GM12878 (cell line): ENCODE measurements around the gene DOCK1. TPM values are rescaled to one million over a fixed set of nuclear protein-coding genes. Genes with fewer than 3 reads are reported as not detected.

ENCODE experiments used
- ATAC-seq: fragments of 200-7000 bp; cut with Tn5 transposase; 3 replicates; pipeline ENCODE4 v1.9.1; 2020; ENCODE audit warnings: mild to moderate bottlenecking, moderate library complexity
- BruUV-seq: library from RNA; stranded (reverse); fragments of 400-500 nt; replicated peaks from 2 replicates; lab custom pipeline; 2021; lab: Mats Ljungman, UMichigan
- CTCF ChIA-PET: fragments of 300-600 bp; sonication (Branson Sonifier 250); formaldehyde crosslinking; extraction: SDS; loops from one replicate; lab custom pipeline; 2021; ENCODE audit warnings: inconsistent platforms; lab: Yijun Ruan, JAX
- POLR2A ChIA-PET: fragments of 350-600 bp; formaldehyde crosslinking; extraction: SDS; loops from one replicate; lab custom pipeline; 2021; ENCODE audit warnings: inconsistent platforms; lab: Charles Lee
- RAD21 ChIA-PET: fragments of 300-600 bp; sonication (Branson Sonifier 250); formaldehyde crosslinking; loops from one replicate; lab custom pipeline; 2023; ENCODE audit warnings: antibody characterized with exemption; ENCODE audit not compliant: unreplicated experiment; lab: Charles Lee
- SMC1A ChIA-PET: fragments of 300-600 bp; sonication (Branson Sonifier 250); formaldehyde crosslinking; loops from one replicate; lab custom pipeline; 2023; ENCODE audit not compliant: unreplicated experiment, uncharacterized antibody; lab: Charles Lee
- DNase-seq: peaks from one replicate; pipeline ENCODE4 v3.0.0-alpha.2; 2011; ENCODE audit warnings: low read depth, low spot score
- FAIRE-seq: peaks from 3 replicates; lab custom pipeline; 2011; peaks lifted over from hg19 to GRCh38; lab: Jason Lieb, UNC
- H2AFZ ChIP-seq: 2 replicates; pipeline ENCODE4 v1.6.0; 2011; ENCODE audit warnings: low read depth, low read length, control low read depth; ENCODE audit not compliant: control insufficient read depth
- H3K27ac ChIP-seq: 2 replicates; pipeline ENCODE4 v1.5.1; 2011; ENCODE audit warnings: control low read depth; ENCODE audit not compliant: control insufficient read depth, insufficient read depth
- H3K27me3 ChIP-seq, 2 experiments: replicated peaks in 1 of 2; 2 replicates each; pipeline versions ENCODE4 v1.6.0 to v1.6.1; 2011; ENCODE audit warnings: low read length in 1 of 2; ENCODE audit not compliant: control insufficient read depth in 2 of 2, insufficient read depth in 2 of 2
- H3K36me3 ChIP-seq, 2 experiments: 2 replicates each; pipeline ENCODE4 v1.5.1; 2011; ENCODE audit warnings: low read length in 1 of 2; ENCODE audit not compliant: control insufficient read depth in 2 of 2, insufficient read depth in 2 of 2
- H3K4me1 ChIP-seq: 2 replicates; pipeline ENCODE4 v1.6.1; 2011; ENCODE audit warnings: mild to moderate bottlenecking, low read length, moderate library complexity, mixed read lengths; ENCODE audit not compliant: control insufficient read depth, insufficient read depth
- H3K4me2 ChIP-seq: 2 replicates; pipeline ENCODE4 v1.6.0; 2011; ENCODE audit warnings: control low read depth; ENCODE audit not compliant: control insufficient read depth, insufficient read depth
- H3K4me3 ChIP-seq: fragments of 200-600 bp; sonication (generic); 2 replicates; pipeline ENCODE4 v1.5.1; 2016
- H3K79me2 ChIP-seq: 2 replicates; pipeline ENCODE4 v1.6.0; 2011; ENCODE audit warnings: low read length; ENCODE audit not compliant: control insufficient read depth, insufficient read depth
- H3K9ac ChIP-seq: 2 replicates; pipeline ENCODE4 v1.8.0; 2011; ENCODE audit warnings: low read length, control low read depth, mixed read lengths; ENCODE audit not compliant: control insufficient read depth, insufficient read depth
- H3K9me3 ChIP-seq: replicated peaks from 3 replicates; pipeline ENCODE4 v1.5.1; 2011; ENCODE audit warnings: mild to moderate bottlenecking, low read length; ENCODE audit not compliant: control insufficient read depth, insufficient read depth
- H4K20me1 ChIP-seq: 2 replicates; pipeline ENCODE4 v1.6.0; 2011; ENCODE audit not compliant: control insufficient read depth, insufficient read depth
- BACH1 ChIP-seq: fragments of 450-650 bp; IDR thresholded peaks from 2 replicates; pipeline ENCODE4 v1.6.1; 2017; ENCODE audit warnings: mild to moderate bottlenecking, borderline replicate concordance
- BMI1 ChIP-seq: fragments of 450-650 bp; IDR thresholded peaks from 2 replicates; pipeline ENCODE4 v1.6.1; 2016; ENCODE audit warnings: mild to moderate bottlenecking, moderate library complexity, borderline replicate concordance
- CREB1 ChIP-seq: IDR thresholded peaks from 2 replicates; pipeline ENCODE4 v1.6.1; 2012; ENCODE audit warnings: low read depth, mild to moderate bottlenecking, inconsistent platforms
- GATAD2B ChIP-seq: fragments of 450-650 bp; conservative IDR thresholded peaks from 2 replicates; pipeline ENCODE4 v1.6.1; 2017; ENCODE audit warnings: low read depth, mild to moderate bottlenecking, moderate library complexity
- HCFC1 ChIP-seq: fragments of 150-350 bp; IDR thresholded peaks from 2 replicates; pipeline ENCODE4 v1.6.1; 2014; ENCODE audit warnings: low read length
- IRF4 ChIP-seq: IDR thresholded peaks from 2 replicates; pipeline ENCODE4 v1.6.1; 2011; ENCODE audit warnings: low read depth, low read length
- KLF5 ChIP-seq: fragments of 450-650 bp; IDR thresholded peaks from 2 replicates; pipeline ENCODE4 v1.6.1; 2014; ENCODE audit warnings: mild to moderate bottlenecking; ENCODE audit not compliant: partially characterized antibody
- NFXL1 ChIP-seq: fragments of 450-650 bp; IDR thresholded peaks from 2 replicates; pipeline ENCODE4 v1.6.1; 2017; ENCODE audit warnings: antibody characterized with exemption, mild to moderate bottlenecking, borderline replicate concordance
- SIX5 ChIP-seq: IDR thresholded peaks from 2 replicates; pipeline ENCODE4 v1.6.1; 2011; ENCODE audit warnings: mild to moderate bottlenecking, low read depth, low read length, moderate library complexity; ENCODE audit not compliant: severe bottlenecking
- SMARCA5 ChIP-seq: fragments of 450-650 bp; IDR thresholded peaks from 2 replicates; pipeline ENCODE4 v1.6.1; 2017; ENCODE audit warnings: mild to moderate bottlenecking
- SMC3 ChIP-seq: IDR thresholded peaks from 2 replicates; pipeline ENCODE4 v1.6.1; 2011; ENCODE audit warnings: low read length, improper control_type of control experiment, borderline replicate concordance
- TBL1XR1 ChIP-seq: IDR thresholded peaks from 2 replicates; pipeline ENCODE4 v1.6.1; 2012; ENCODE audit warnings: low read depth, low read length, improper control_type of control experiment
- ZNF274 ChIP-seq: IDR thresholded peaks from one replicate; pipeline ENCODE4 v1.8.0; 2011; ENCODE audit not compliant: insufficient read length, insufficient read depth
- WGBS: methylation state at CpG from one replicate; pipeline ENCODE4 v1.1.6; 2016; ENCODE audit warnings: low lambda C conversion rate; ENCODE audit not compliant: insufficient replicate concordance, insufficient coverage; ENCODE audit errors: missing lambda C conversion rate; 5-methylcytosine and 5-hydroxymethylcytosine counted together
- in situ Hi-C: fragments of 300-500 bp; cut with MboI; formaldehyde crosslinking; loops from 9 replicates; pipeline ENCODE4 v1.14.3; 2018; ENCODE audit warnings: mixed read lengths
- intact Hi-C: fragments of 100-400 bp; cut with micrococcal nuclease; formaldehyde crosslinking; loops from one replicate; pipeline ENCODE4 v1.14.2; 2022; ENCODE audit not compliant: unreplicated experiment
- polyA plus RNA-seq, 11 experiments: library from polyadenylated mRNA; depleted of rRNA in 4 of 11; unstranded in 6 of 11; stranded (reverse) in 5 of 11; fragments of >200 nt; fragmentation: Nextera tagmentation in 4 of 11; fragmentation: Illumina TruSeq in 1 of 11; extraction: Ambion mirVana in 4 of 11; extraction: Trizol in 1 of 11; gene quantifications; 1 replicate in 1 of 11; 2 replicates in 10 of 11; pipeline versions ENCODE4 v1.2.1 to v1.2.3, GENCODE V29; 2011 to 2016; ENCODE audit warnings: inconsistent platforms in 2 of 11, missing spikeins in 2 of 11, low read depth in 1 of 11
- total RNA-seq, 4 experiments: library from RNA; depleted of rRNA in 3 of 4; stranded (reverse); fragments of >200 nt in 3 of 4; fragmentation: Illumina TruSeq in 1 of 4; extraction: Trizol in 1 of 4; gene quantifications; 2 replicates each; pipeline versions ENCODE4 v1.2.1 to v1.2.3, GENCODE V29; 2013 to 2021
- TF ChIP-seq, protein P1 (sequence below): IDR thresholded peaks from 2 replicates; pipeline ENCODE4 v1.6.1; 2011; ENCODE audit warnings: borderline replicate concordance, low read depth, mild to moderate bottlenecking, moderate library complexity, low read length; ENCODE audit not compliant: insufficient read depth, poor library complexity, severe bottlenecking
- TF ChIP-seq, protein P2 (sequence below): fragments of 450-650 bp; IDR thresholded peaks from 2 replicates; pipeline ENCODE4 v1.6.1; 2016; ENCODE audit warnings: mild to moderate bottlenecking
- TF ChIP-seq, protein P3 (sequence below): IDR thresholded peaks from 2 replicates; pipeline ENCODE4 v1.6.1; 2012; ENCODE audit warnings: low read length, inconsistent platforms
- TF ChIP-seq, protein P4 (sequence below): IDR thresholded peaks from 2 replicates; pipeline ENCODE4 v1.6.1; 2012; ENCODE audit warnings: low read depth, low read length, improper control_type of control experiment

DOCK1 gene
- total and polyA plus RNA-seq, 10 of the 15 experiments (the other 5 are each of a cell fraction or from before 2014, with no cell fraction given), result 0.05 to 0.18 TPM; not detected in 8

DNA sequence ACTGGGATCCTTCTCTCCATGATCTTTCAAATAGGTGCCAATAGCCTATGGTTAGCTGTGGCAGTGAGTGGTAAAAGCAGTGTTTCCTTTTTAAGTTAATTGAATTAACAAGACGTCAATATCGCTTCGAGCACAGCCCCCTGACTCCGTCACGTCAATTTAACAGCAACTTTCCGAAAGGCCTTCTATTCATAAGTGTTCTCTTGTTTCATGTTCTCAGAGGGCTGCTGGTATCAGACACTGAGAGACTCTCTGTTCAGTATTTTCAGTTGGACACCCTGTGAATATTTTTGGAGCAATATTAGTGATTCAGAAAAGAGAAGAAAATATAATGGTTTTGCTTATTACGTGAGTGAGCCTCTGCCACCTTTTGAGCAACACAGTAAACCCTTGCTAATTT lies 465.4 kb downstream of the DOCK1 start:
- TF ChIP-seq SMARCA5, result no peak
- no peak for TF ChIP-seq TBL1XR1
- TF ChIP-seq GATAD2B, result no peak
- no peak for TF ChIP-seq BMI1
- TF ChIP-seq KLF5, result no peak
- TF ChIP-seq SIX5, result no peak
- TF ChIP-seq ZNF274, result no peak
- no peak for TF ChIP-seq HCFC1
- no peak for TF ChIP-seq SMC3
- TF ChIP-seq, protein P1, sequence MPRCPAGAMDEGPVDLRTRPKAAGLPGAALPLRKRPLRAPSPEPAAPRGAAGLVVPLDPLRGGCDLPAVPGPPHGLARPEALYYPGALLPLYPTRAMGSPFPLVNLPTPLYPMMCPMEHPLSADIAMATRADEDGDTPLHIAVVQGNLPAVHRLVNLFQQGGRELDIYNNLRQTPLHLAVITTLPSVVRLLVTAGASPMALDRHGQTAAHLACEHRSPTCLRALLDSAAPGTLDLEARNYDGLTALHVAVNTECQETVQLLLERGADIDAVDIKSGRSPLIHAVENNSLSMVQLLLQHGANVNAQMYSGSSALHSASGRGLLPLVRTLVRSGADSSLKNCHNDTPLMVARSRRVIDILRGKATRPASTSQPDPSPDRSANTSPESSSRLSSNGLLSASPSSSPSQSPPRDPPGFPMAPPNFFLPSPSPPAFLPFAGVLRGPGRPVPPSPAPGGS, result no peak
- TF ChIP-seq, protein P2, sequence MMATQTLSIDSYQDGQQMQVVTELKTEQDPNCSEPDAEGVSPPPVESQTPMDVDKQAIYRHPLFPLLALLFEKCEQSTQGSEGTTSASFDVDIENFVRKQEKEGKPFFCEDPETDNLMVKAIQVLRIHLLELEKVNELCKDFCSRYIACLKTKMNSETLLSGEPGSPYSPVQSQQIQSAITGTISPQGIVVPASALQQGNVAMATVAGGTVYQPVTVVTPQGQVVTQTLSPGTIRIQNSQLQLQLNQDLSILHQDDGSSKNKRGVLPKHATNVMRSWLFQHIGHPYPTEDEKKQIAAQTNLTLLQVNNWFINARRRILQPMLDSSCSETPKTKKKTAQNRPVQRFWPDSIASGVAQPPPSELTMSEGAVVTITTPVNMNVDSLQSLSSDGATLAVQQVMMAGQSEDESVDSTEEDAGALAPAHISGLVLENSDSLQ, result no peak
- no peak for TF ChIP-seq IRF4
- TF ChIP-seq, protein P3, sequence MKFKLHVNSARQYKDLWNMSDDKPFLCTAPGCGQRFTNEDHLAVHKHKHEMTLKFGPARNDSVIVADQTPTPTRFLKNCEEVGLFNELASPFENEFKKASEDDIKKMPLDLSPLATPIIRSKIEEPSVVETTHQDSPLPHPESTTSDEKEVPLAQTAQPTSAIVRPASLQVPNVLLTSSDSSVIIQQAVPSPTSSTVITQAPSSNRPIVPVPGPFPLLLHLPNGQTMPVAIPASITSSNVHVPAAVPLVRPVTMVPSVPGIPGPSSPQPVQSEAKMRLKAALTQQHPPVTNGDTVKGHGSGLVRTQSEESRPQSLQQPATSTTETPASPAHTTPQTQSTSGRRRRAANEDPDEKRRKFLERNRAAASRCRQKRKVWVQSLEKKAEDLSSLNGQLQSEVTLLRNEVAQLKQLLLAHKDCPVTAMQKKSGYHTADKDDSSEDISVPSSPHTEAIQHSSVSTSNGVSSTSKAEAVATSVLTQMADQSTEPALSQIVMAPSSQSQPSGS, result no peak
- no peak for TF ChIP-seq BACH1
- no peak for TF ChIP-seq CREB1
- TF ChIP-seq, protein P4, sequence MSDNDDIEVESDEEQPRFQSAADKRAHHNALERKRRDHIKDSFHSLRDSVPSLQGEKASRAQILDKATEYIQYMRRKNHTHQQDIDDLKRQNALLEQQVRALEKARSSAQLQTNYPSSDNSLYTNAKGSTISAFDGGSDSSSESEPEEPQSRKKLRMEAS, result no peak
- no peak for TF ChIP-seq NFXL1
- RAD21 ChIA-PET, result no interaction called here
- Histone ChIP-seq H3K4me3 (no peak overlapping the region), H3K4me2 (no peak overlapping the region), H3K36me3 (no peaks in the 10 kb centered on the region), H3K9me3 (no peaks in the 10 kb centered on the region), H2AFZ (no peak overlapping the region), H4K20me1 (no peaks in the 10 kb centered on the region), H3K27me3 (no peaks in the 10 kb centered on the region), H3K27ac (no peak overlapping the region), H3K4me1 (no peaks in the 10 kb centered on the region), H3K79me2 (no peaks in the 10 kb centered on the region), H3K9ac (no peak overlapping the region)
- CTCF ChIA-PET, result no interaction called here
- no TSS peak for BruUV-seq
- 21% methylated on average over 7 of the region's 7 CpGs for WGBS
- DNase-seq (no peak), ATAC-seq (no peak), FAIRE-seq (no peak)
- POLR2A ChIA-PET, result no interaction called here
- SMC1A ChIA-PET, result no interaction called here
- in situ Hi-C loops (no loop called here), intact Hi-C loops (no loop called here)
